Testis (tissue), 3 donors: ENCODE results near the gene FOXL2. TPM values are rescaled to one million over a fixed set of nuclear protein-coding genes. Genes with fewer than 3 reads are reported as not detected.

ENCODE experiments used
- DNase-seq: peaks from one replicate; pipeline ENCODE4 v3.0.0-alpha.2; 2019
- H3K27ac ChIP-seq, 2 donors: fragments of 200-600 bp; sonication (generic); one replicate each; pipeline ENCODE4 v1.5.1; 2019
- H3K27me3 ChIP-seq: fragments of 200-600 bp; sonication (generic); one replicate; pipeline ENCODE4 v1.5.1; 2019
- H3K36me3 ChIP-seq: fragments of 200-600 bp; sonication (generic); one replicate; pipeline ENCODE4 v1.5.1; 2017; ENCODE audit warnings: low read depth; ENCODE audit errors: missing control alignments
- H3K4me1 ChIP-seq: fragments of 200-600 bp; sonication (generic); one replicate; pipeline ENCODE4 v1.5.1; 2019
- H3K4me3 ChIP-seq, 2 donors: fragments of 200-600 bp; sonication (generic); one replicate each; pipeline ENCODE4 v1.5.1; 2017 to 2019
- H3K9me3 ChIP-seq: fragments of 200-600 bp; sonication (generic); one replicate; pipeline ENCODE4 v1.5.1; 2017
- CTCF ChIP-seq, 3 experiments: fragments of 450-650 bp in 2 of 3; fragments of 200-600 bp in 1 of 3; sonication (generic) in 1 of 3; IDR thresholded peaks; one replicate each; pipeline ENCODE4 v1.5.1; 2016 to 2019; ENCODE audit warnings: antibody characterized with exemption in 3 of 3, mild to moderate bottlenecking in 2 of 3, moderate library complexity in 1 of 3
- POLR2A ChIP-seq: fragments of 450-650 bp; IDR thresholded peaks from one replicate; pipeline ENCODE4 v1.6.1; 2017; ENCODE audit warnings: antibody characterized with exemption, mild to moderate bottlenecking, moderate library complexity
- WGBS, 2 donors: methylation state at CpG; one replicate each; pipeline ENCODE4 v1.1.5; 2018; 5-methylcytosine and 5-hydroxymethylcytosine counted together
- intact Hi-C: fragments of 100-400 bp; cut with DNase I; formaldehyde crosslinking; loops from one replicate; pipeline ENCODE4 v1.15.1; 2023; ENCODE audit warnings: low total_unique reads
- polyA plus RNA-seq: library from polyadenylated mRNA; stranded (reverse); fragments of 350-450 nt; fragmentation: Illumina TruSeq; extraction: RNeasy Lipid Tissue Mini Kit (QIAGEN cat#74804); gene quantifications from one replicate; pipeline ENCODE4 v1.2.3, GENCODE V29; 2014; ENCODE audit warnings: low read depth, low replicate concordance; ENCODE audit not compliant: insufficient read depth
- total RNA-seq, 2 donors: library from RNA; depleted of rRNA; stranded (reverse); fragments of >200 nt; gene quantifications; one replicate each; pipeline ENCODE4 v1.2.3, GENCODE V29; 2016

The FOXL2 gene
- total and polyA plus RNA-seq, 3 donors from 2014 or later: 1.3 to 2.6 (median 1.9) TPM

GRCh38 chr3:138948371-138949001 is 1.5 kb upstream of the FOXL2 start:
- DNase-seq: no peak
- no peak overlapping the region for H3K4me3 ChIP-seq
- intact Hi-C loops: no loop called here
- no peaks in the 10 kb centered on the region for H3K9me3 ChIP-seq
- no peaks in the 10 kb centered on the region for H3K36me3 ChIP-seq
- H3K27ac ChIP-seq: no peak overlapping the region
- peaks cover 25% of the 10 kb centered on the region for H3K4me1 ChIP-seq
- TF ChIP-seq POLR2A (no peak), CTCF (IDR thresholded peaks at IDR 0.05) (no peak)
- no peaks in the 10 kb centered on the region for H3K27me3 ChIP-seq
- WGBS, 2 donors: 84% methylated on average over 3 of the region's 3 CpGs; no CpG with 5 or more reads in 1 of the 2 donors

GRCh38 chr3:138947495-138948121 is 671 bp upstream of the FOXL2 start:
- Histone ChIP-seq H3K27me3 (no peaks in the 10 kb centered on the region), H3K4me1 (peaks cover 25% of the 10 kb centered on the region), H3K36me3 (no peaks in the 10 kb centered on the region), H3K9me3 (no peaks in the 10 kb centered on the region), H3K4me3 (peak overlapping the region; percentile 31 to 55), H3K27ac (no peak overlapping the region)
- 25 to 64% methylated on average over 6 to 21 of the region's 21 CpGs for WGBS, 2 donors
- DNase-seq: no peak
- intact Hi-C loops: no loop called here
- no peak for TF ChIP-seq CTCF (IDR thresholded peaks at IDR 0.05)
- TF ChIP-seq POLR2A: no peak

- peak overlapping the region; percentile 31 to 55 for H3K4me3 ChIP-seq
- DNase-seq: peak; percentile 18
- 3 to 4% methylated on average over 46 to 69 of the region's 120 CpGs for WGBS, 2 donors
- intact Hi-C loops: no loop called here
- TF ChIP-seq POLR2A (no peak), CTCF (IDR thresholded peaks at IDR 0.05) (no peak)
- H3K4me1 ChIP-seq: peaks cover 25% of the 10 kb centered on the region
- no peak overlapping the region for H3K27ac ChIP-seq
- H3K9me3 ChIP-seq: no peaks in the 10 kb centered on the region
- H3K36me3 ChIP-seq: no peaks in the 10 kb centered on the region
- H3K27me3 ChIP-seq: no peaks in the 10 kb centered on the region
Measured at GRCh38 chr3:138945709-138946662, 951 bp downstream of the FOXL2 start.

GRCh38 chr3:138944929-138945708 is 1.8 kb downstream of the FOXL2 start:
- peaks cover 22% of the 10 kb centered on the region for H3K4me1 ChIP-seq
- H3K27me3 ChIP-seq: no peaks in the 10 kb centered on the region
- 3 to 8% methylated on average over 41 to 58 of the region's 80 CpGs for WGBS, 2 donors

More at GRCh38 chr3:138944929-138945708, 1.8 kb downstream of the FOXL2 start:
- no peak overlapping the region for H3K27ac ChIP-seq
- TF ChIP-seq CTCF (IDR thresholded peaks at IDR 0.05) (no peak), POLR2A (no peak)
- H3K36me3 ChIP-seq: no peaks in the 10 kb centered on the region
- DNase-seq: peak; percentile 28
- intact Hi-C loops: no loop called here
- H3K4me3 ChIP-seq: peak overlapping the region; percentile 31 to 50
- no peaks in the 10 kb centered on the region for H3K9me3 ChIP-seq
